ENCODE data around the gene OBSCN.

OBSCN gene

DNA sequence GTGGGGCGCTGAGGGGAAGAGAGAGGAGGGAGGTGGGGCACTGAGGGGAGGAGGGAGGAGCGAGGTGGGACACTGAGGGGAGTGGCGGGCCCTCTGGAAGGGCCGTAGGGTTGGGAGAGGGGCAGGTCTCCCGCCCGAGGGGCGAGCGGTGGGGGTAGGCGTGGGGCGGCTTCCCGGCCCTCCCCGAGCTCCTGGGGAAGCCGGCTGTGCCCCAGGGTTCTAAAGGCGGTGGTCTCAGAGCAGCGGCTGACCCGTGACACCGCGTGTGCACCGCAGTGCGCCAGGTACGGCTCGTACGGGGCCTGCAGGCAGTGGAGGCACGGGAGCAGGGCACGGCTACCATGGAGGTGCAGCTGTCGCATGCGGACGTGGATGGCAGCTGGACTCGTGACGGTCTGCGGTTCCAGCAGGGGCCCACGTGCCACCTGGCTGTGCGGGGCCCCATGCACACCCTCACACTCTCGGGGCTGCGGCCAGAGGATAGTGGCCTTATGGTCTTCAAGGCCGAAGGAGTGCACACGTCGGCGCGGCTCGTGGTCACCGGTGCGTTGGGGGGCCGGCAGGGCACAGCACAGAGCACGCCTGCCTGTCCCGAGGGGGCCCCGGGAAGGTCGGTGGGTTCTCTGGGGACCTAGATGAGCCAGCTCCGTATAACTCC is 68.5 kb downstream of the OBSCN start:
- TF ChIP-seq CTCF (IDR thresholded peaks at IDR 0.05; ENCODE audit: low read depth, low read length, missing control alignments) = no peak
- Histone ChIP-seq H3K27me3 (replicated peaks) (no peaks in the 10 kb centered on the region), H3K4me3 (ENCODE audit: low read depth, low read length) (peak overlapping the region; percentile 61), H3K27ac (no peak overlapping the region), H3K36me3 (replicated peaks) (no peaks in the 10 kb centered on the region)
- DNase-seq = no peak
- in situ Hi-C loops (cut with HindIII; ENCODE audit: low pct_ligation_motif_present, low sequenced_read_pairs) = no loop called here

- Histone ChIP-seq H3K27me3 (replicated peaks) (no peaks in the 10 kb centered on the region), H3K4me3 (ENCODE audit: low read depth, low read length) (no peak overlapping the region), H3K27ac (no peak overlapping the region), H3K36me3 (replicated peaks) (no peaks in the 10 kb centered on the region)
- TF ChIP-seq CTCF (IDR thresholded peaks at IDR 0.05; ENCODE audit: low read depth, low read length, missing control alignments) = no peak
- no peak for DNase-seq
- in situ Hi-C loops (cut with HindIII; ENCODE audit: low pct_ligation_motif_present, low sequenced_read_pairs) = no loop called here
These were observed 69.2 kb downstream of the OBSCN start for GRCh38 chr1:228276901-228277490.

DNA sequence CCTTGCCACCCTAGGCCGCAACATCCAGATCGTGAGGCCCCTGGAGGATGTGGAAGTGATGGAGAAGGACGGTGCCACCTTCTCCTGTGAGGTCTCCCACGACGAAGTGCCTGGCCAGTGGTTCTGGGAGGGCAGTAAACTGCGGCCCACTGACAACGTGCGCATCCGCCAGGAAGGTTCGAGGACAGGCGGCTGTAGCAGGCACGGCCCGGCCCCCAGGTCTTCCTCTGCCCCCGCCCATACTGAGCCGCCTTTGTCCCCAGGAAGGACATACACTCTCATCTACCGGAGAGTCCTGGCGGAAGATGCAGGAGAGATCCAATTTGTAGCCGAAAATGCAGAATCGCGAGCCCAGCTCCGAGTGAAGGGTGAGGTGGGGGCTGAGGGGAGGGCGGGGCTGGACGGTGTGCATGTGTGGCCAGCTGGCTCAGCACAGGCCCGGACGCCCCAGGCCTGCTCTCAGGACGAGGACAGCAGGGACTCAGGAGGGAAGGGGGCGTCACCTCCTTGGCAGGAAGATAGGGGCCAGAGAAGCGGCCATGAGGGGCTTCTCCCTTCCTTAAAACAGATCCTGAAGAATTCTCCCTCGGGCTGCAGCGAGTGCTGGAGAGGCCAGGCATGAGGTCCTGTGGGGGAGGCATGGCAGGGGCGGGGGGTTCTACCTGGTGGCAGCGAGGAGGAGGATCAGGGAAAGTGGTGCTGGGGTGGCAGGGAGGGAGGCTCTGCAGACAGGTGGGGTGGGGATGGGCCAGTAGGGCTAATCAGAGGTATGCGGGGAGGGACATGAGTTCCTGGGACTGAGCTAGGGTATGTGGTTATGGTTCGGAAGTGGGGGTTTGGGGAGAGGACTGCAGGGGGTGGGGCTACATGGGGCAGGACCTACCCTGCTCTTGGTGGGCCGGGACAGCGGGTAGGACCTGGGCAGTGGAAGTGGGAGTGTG is 69.9 kb downstream of the OBSCN start:
- in situ Hi-C loops (cut with HindIII; ENCODE audit: low pct_ligation_motif_present, low sequenced_read_pairs) = no loop called here
- no peak for TF ChIP-seq CTCF (IDR thresholded peaks at IDR 0.05; ENCODE audit: low read depth, low read length, missing control alignments)
- H3K27me3 ChIP-seq (replicated peaks) = no peaks in the 10 kb centered on the region
- no peak overlapping the region for H3K4me3 ChIP-seq (ENCODE audit: low read depth, low read length)
- no peak for DNase-seq
- no peaks in the 10 kb centered on the region for H3K36me3 ChIP-seq (replicated peaks)
- no peak overlapping the region for H3K27ac ChIP-seq

DNA sequence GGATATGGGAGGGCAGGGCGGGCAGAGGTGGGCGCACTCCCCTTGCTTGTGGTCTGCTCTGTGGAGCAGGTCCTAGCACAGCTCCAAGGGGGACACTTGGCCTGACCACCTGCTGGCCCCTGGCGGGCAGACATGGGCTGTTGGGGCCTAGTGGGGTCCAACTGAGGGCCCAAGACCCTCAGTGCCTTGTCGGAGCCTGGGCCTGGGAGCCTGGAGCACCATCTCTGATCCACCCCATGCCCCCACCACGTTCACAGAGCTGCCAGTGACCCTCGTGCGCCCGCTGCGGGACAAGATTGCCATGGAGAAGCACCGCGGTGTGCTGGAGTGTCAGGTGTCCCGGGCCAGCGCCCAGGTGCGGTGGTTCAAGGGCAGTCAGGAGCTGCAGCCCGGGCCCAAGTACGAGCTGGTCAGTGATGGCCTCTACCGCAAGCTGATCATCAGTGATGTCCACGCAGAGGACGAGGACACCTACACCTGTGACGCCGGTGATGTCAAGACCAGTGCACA is 70.6 kb downstream of the OBSCN start:
- no peaks in the 10 kb centered on the region for H3K27me3 ChIP-seq (replicated peaks)
- no peak overlapping the region for H3K4me3 ChIP-seq (ENCODE audit: low read depth, low read length)
- in situ Hi-C loops (cut with HindIII; ENCODE audit: low pct_ligation_motif_present, low sequenced_read_pairs) = no loop called here
- no peak for DNase-seq
- no peak for TF ChIP-seq CTCF (IDR thresholded peaks at IDR 0.05; ENCODE audit: low read depth, low read length, missing control alignments)
- H3K27ac ChIP-seq = no peak overlapping the region
- H3K36me3 ChIP-seq (replicated peaks) = no peaks in the 10 kb centered on the region

GRCh38 chr1:228279011-228279721 is 71.3 kb downstream of the OBSCN start:
- Histone ChIP-seq H3K27ac (no peak overlapping the region), H3K4me3 (ENCODE audit: low read depth, low read length) (no peak overlapping the region), H3K36me3 (replicated peaks) (no peaks in the 10 kb centered on the region), H3K27me3 (replicated peaks) (no peaks in the 10 kb centered on the region)
- no peak for DNase-seq
- TF ChIP-seq CTCF (IDR thresholded peaks at IDR 0.05; ENCODE audit: low read depth, low read length, missing control alignments) = no peak
- in situ Hi-C loops (cut with HindIII; ENCODE audit: low pct_ligation_motif_present, low sequenced_read_pairs) = no loop called here
